HPDE6-E6E7 (cell line): ENCODE data around the gene EDRF1.
"Not testable (repeated sequence)": the region's sequence is repeated elsewhere in the genome, so short reads cannot be mapped to it uniquely, and the experiment has no call there.

ENCODE experiments used
- DNase-seq: peaks from one replicate; pipeline ENCODE4 v3.0.0; 2011; ENCODE audit warnings: missing footprints; ENCODE audit errors: extremely low spot score

The EDRF1 gene

DNA sequence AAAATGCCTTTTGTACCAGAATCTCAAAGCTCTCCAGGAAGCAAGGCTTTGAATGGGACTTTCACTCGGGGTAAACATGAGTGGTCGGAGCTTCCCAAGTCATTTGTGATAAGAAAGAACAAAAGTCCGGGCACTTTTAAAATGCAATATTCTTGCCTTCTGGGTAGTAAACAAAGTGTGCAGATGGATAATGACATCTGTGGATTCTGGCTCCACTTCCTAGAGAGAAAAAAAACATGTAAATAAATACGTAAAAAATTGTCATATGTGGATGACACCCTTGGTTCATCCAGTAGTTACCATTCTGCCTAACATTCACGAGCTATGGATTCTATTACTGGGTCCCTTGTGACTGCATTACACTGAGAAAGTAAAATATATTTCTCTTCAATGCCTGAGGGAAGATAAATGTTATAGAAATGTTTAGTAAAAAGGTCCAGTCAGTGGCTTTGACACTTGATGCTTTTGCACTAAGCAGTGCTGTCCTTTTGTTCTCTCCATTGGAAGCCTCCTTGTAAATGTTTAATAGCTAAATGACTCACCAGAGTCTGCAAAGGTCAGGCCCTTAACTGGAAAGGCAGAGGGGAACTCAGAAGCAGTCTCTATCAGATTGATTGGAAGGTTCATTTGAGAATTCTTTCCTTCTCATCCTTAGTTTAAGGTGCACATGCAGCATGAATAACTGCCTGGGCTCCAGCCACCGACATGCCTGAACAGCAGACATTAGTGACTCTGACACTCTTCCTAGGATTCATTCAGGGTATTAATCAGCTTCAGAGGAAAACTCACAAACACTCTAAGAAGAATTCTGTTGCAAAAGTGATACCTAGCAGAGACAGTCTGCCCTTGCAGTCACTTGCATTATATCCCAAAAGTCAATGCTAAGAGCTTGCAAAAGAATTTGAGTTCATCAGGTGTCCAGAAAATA lies 11.7 kb upstream of the EDRF1 start:
- DNase-seq = no peak

DNA sequence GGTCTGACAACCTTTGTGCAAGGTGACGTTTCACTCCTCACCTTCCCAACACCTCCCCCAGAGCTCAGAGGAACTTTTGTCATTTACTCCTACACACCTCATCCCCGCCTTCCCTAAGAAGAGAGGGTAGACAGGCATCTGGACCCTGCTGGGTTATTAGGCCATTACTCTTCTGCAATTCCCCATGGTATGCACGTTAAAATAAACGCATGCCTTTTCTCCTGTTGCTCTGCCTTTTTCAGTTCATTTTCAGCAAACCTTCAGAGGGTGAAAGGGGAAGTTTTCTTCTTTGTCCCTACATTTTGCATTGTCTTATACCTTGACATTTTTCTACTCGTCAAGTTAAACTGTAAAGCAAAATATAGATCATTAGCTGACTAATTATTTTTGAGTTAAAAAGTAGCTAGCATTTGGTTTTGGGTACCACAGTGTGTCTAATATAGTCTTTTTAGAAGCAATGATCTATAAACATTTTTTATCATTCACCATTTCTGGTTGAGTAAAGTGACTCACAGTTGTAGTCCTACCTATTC lies 10.5 kb upstream of the EDRF1 start:
- DNase-seq = no peak

DNA sequence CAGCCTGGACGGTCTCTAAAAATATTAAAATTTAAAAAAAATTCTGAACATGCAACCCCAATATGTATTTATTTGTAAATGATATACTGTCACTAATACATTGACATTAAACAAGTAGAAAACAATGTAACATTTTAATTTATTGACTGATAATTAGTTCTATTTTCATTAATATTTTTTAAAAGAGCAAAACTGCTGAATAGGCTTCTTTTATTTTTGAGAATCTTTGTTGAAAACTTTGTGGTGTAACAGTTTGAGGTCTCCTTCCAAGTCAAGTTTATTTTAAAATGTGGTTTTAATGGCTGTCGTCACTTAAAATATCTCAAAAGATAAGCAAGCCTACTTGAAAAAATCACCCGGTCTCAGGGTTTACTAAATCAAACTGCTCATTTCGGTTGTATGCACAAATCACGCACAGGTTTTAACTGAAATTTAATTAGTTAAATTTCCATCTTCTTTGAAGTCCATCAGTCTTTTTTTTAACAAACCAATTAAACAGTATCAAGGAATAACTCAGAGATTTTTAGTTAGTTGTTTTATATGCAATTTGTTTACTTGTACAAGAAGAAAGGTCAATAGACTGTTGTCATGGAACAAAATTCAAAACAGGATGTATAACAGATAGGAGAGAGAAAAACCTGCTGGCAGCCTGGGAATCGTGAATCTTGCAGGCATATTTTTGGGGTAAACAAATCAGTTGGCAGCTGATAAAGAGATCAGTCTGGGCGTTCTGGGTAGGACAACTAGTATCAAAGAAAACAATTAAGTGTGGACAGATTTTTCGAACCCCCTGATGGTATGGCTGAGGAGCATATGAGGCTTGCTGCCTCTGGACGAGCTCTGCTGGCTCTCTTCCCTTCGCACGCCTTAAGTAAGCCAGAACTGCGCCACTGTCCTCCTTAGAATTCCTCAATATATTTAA lies 9.7 kb upstream of the EDRF1 start:
- no peak for DNase-seq

GRCh38 chr10:125711110-125711750 lies 8.3 kb upstream of the EDRF1 start:
- no peak for DNase-seq

- DNase-seq = not testable (repeated sequence)
Measured at GRCh38 chr10:125714728-125715127, 4.8 kb upstream of the EDRF1 start.

DNA sequence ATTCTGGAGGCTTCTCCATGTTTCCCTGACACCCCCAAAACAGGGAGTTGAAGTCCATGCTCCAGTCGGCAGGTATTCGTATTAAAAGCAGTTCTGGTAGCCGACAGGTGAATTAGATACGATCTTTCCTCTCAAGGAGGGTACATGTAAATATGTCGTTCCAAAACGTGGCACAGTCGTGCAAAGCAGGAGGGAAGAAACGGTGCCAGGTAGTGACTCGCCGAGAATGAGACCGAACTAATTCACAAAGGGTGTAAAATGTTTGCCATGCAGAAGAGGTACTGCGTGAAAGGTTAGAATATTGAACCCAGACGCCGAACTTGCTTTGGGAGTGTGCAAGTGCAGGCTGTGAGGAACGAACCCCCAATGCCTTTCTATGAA lies 483 bp downstream of the EDRF1 start:
- DNase-seq = no peak

DNA sequence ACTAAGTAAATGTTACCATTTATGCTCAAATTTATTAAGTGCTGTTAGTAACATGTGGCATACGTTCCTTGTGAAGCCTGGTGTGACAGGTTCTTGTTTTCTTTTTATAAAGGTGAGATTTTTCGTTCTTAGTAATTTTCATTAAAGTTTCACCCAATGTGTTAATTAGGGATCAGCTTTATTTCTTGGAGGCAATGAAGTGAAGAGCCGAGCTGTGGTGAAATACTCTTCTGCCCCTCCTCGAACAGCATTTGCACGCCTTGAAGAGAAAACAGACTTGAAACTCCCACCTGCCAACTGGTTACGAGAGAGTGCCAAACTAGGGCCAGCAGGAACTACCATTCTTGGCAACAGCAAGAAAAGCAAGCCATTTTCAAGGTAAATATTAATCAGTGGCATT lies 1.5 kb downstream of the EDRF1 start:
- DNase-seq = no peak

GRCh38 chr10:125722811-125723210 lies 3.3 kb downstream of the EDRF1 start:
- no peak for DNase-seq

DNA sequence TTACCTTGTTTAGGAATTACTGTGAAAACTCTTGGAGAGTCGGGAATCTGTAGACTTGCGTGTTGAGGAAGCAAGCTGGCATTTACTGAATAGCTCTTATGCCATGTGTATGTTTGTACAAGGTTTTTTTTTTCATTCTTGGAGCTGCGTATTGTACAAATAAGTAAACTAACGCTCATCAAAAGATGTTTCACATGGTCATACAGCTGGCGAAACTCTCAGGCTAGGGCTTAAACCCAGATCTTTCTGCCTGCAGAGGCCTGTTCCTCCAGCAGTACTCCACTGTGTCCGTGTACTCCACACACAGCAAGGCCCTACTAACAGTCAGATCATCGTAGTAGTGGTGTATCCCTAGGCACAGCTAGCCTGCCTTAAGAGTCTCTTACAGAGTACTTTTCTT lies 7.4 kb downstream of the EDRF1 start:
- no peak for DNase-seq

DNA sequence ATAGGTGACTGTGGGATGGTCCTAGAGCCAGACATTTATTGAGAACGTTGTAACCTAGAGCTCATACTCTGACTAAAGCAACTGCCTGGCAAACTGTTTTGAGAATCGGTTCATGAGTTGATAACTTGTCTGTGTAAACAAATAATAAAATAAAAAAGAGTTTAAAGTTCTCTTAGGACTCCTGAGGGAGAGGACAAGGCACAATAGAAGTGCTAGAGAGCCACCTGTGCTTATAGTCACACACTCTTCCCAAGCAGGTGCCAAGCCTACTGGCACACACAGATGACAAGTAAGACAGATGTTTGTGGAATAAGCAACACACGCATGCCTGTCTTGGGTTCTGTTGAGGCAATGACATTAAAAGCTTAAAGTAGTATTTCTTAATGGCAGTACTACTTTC lies 7.9 kb downstream of the EDRF1 start:
- DNase-seq = no peak

GRCh38 chr10:125734148-125734547 lies 14.6 kb downstream of the EDRF1 start:
- no peak for DNase-seq

DNA sequence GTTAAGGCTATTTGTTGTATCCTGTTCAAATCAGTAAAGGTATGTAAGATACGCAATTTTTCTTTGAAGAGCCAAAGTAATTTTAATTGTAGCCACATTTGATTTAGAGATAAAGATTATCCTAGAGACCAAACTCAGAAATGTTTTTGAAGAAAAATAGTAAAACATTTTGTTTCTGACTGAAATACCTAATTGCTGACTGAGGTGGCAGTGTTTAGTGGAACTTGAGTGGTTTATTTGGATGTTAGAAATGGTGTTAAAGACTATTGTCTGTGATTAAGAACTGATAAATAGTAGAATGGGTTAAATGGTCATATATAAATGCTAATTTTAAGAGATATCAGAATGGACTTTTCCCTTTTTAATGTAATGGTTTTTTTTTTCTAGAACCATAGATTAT lies 15.3 kb downstream of the EDRF1 start:
- DNase-seq = no peak

GRCh38 chr10:125738206-125738605 lies 18.7 kb downstream of the EDRF1 start:
- no peak for DNase-seq

DNA sequence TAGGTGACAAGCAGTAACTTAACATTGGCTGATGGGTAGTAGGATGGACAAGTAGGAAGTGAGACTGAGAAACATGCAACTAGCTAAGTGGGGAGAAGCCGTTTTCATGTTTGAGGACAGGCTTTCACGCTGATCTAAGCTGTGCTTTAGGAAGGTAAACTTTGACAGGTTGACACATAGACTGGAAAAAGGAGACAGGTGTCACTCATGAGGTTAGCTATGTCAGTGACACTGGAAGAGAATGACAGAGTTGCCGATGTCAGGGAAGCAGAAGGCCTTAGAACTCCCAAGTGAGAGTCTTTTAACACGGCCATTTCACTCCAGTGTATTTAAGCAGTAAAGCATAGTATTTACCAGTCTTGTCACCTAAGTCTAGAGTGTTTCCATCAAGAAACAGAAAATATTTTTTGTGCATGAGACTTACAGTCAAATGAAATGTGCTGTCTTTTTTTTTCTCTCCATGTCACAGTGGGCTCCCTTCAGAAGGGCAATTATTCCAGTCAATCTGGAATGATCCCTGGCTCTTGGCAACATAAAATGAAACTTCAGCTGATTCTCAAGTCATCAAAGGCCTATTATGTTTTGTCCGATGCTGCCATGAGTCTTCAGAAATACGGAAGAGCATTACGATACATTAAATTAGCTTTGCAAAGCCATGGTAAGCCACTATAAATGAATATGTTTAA lies 20.6 kb downstream of the EDRF1 start:
- no peak for DNase-seq

DNA sequence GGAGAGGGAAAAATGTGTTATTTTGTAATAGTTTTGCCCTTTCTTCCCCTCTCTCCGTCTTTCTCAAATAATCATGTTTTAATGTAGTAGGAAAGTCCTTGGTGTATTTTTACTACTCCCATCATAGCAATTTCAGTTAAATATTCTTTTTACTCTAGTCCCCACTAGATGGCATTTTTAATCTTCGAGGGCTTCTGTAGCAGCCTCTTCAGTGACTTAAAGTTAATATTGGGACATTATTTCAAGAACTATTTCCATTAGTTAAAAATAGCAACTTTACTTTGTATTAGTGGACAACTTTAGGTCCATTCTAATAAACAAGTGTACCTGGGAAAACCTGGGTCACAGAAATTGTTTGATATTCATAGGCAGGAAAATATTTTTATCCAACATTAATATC lies 23.0 kb downstream of the EDRF1 start:
- no peak for DNase-seq

DNA sequence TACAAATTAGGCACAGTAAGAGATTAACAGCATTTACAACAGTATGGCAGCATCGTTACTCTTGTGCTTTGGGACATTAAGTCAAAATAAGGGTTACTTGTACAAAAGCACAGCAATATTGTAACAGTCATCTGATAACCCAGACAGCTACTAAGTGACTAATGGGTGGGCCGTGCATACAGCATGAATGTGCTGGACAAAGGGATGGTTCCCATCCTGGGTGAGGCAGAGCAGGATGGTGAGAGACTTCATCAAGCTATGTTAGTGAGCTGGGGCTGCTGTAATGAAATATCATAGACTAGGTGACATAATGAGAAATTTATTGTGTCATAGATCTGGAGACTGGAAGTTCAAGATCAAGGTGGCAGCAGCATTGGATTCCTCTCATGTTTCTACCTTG lies 25.4 kb downstream of the EDRF1 start:
- no peak for DNase-seq

DNA sequence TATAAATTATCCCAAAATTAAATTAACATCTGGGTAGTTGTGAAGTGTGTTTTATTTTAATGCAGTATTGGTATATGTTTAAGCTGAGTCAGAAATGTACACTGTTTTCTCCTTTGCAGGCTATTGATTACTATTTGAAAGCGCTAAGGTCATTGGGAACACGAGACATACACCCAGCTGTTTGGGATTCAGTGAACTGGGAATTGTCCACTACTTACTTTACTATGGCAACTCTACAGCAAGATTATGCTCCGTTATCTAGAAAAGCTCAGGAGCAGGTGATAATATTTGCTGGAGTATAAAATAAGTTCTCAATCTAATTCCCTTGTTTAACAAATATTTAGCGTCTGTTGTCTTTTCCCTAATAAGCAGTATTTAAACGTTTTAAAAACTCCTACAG lies 27.9 kb downstream of the EDRF1 start:
- no peak for DNase-seq

GRCh38 chr10:125756196-125756595 lies 36.7 kb downstream of the EDRF1 start:
- no peak for DNase-seq

DNA sequence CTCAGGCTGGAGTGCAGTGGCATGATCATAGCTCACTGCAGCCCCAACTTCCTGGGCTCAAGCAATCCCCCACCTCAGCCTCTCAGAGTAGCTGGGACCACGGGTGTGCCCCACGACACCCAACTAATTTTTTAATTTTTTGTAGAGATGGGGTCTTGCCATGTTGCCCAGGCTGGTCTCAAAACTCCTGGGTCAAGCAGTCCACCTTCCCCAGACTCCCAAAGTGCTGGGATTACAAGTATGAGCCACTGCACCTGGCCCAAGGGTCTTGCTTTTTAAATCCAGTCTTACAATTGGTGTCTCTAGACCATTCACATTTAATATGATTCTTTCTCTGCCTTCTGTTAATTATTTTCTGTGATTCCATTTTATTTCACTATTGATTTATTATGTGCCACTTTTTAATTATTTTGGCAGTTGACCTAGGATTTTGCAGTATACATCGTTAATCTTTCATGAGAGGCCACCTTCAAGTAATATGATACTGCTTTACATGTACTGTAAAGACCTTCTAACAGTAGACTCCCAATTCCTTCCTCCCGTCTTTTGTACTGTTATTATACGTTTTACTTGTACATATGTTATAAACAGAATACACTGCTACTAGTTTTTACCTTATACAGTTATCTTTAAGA lies 37.5 kb downstream of the EDRF1 start:
- no peak for DNase-seq

DNA sequence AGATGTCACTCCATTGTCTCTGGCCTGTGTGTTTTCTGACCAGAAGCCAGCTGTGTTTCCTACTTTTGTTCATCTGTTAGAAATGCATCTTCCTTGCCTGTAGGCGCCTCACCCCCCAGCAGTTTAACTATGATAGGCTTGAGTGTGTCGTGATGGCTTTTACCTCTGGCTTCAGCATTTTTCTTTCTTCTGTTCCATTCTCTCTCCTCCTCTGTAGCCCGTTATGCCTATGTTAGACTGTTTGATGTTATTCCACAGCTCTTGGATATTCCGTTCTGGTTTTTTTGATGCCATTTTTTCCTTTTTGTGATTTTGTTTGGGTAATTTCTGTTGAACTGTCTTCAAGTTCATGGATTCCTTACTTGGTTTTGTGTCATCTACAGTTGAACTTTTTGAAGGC lies 38.2 kb downstream of the EDRF1 start:
- no peak for DNase-seq

- DNase-seq = no peak
Measured at GRCh38 chr10:125761961-125762360, 42.5 kb downstream of the EDRF1 start.
